SW480 (cell line): ENCODE results near the gene PLXNA3.

Source experiments
- DNase-seq: peaks from one replicate; pipeline ENCODE4 v3.0.0-alpha.2; 2016; ENCODE audit warnings: low spot score

Gene PLXNA3

DNA sequence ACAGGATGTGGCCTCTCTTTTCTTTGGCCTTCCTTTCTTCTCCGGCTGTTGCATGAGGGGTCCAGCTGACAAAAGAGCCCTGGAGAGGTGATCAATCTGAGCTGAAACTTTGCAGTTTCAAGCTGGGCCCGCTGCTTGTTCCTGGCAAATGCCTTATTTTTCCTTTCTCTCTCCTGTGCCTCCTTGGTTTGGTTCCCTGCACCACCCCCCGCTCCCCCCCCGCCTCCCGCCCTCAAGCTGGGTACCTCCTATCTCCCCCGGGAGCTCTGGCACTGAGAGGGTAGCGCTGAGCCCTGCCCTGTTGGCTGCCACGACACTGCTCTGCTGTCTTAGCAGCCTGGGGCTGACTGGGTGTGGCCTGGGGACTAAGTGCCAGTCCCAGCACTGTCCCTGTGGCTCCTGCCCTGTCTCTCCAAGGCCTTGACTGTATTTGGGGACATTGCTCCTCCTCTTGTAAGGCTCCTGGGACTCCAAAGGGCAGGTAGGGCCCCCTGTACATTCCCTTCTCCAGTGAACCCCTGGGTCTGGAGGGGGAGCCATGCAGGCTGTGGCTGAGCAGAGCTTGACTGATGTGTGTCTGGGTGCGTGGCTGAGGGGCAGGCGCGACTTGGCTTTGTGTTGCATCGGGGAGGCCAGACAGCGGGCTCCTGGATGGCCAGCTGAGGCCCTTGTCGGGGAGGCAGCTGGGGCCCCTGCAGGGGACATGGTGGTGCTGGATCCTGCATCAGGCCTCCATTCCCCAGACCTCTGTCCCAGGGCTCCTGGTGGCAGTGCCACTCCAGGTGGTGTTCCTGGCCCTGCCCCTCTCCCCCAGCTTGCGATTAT, 1.1 kb downstream of the PLXNA3 start:
- peak; percentile 60 for DNase-seq

GRCh38 chrX:154459832-154460231, 1.8 kb downstream of the PLXNA3 start:
- DNase-seq = no peak

GRCh38 chrX:154460326-154460725, 2.2 kb downstream of the PLXNA3 start:
- DNase-seq = no peak

- DNase-seq = no peak
These were observed 4.3 kb downstream of the PLXNA3 start for GRCh38 chrX:154462396-154462795.

- no peak for DNase-seq
These were observed 5.6 kb downstream of the PLXNA3 start for GRCh38 chrX:154463611-154464220.

DNA sequence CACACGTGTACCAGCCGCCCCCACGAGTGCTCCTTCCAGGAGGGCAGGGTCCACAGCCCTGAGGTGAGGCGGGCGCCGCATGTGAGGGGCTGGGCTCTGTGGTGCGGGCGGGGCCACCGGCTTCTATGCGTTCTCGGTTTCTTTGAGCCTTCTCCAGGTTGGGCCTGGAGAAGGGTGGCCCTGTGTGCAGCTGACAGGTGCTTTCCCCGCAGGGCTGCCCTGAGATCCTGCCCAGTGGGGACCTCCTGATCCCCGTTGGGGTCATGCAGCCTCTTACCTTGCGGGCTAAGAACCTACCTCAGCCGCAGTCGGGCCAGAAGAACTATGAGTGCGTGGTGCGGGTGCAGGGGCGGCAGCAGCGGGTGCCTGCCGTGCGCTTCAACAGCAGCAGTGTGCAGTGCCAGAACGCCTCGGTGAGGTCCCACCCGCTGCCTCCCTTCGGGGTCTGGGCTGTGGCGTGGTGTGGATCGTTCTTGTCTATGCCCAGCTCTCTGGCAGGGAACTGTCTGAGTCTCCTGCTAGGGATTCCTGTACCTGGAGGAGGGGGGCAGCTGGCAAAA, 6.8 kb downstream of the PLXNA3 start:
- DNase-seq = no peak

GRCh38 chrX:154465601-154466000, 7.5 kb downstream of the PLXNA3 start:
- DNase-seq = no peak

- DNase-seq = no peak
These were observed 8.0 kb downstream of the PLXNA3 start for GRCh38 chrX:154466036-154466435.

GRCh38 chrX:154466907-154467306, 8.8 kb downstream of the PLXNA3 start:
- DNase-seq = no peak

DNA sequence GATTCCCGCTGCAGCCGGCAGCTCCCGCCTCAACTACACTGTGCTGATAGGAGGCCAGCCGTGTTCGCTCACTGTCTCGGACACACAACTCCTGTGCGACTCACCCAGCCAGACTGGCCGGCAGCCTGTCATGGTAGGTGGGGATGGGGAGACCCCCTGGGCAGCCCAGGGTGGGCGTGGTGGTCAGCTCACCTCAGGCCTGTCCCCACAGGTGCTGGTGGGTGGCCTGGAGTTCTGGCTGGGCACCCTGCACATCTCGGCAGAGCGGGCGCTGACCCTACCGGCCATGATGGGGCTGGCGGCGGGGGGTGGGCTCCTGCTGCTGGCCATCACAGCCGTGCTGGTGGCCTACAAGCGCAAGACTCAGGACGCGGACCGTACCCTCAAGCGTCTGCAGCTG, 9.5 kb downstream of the PLXNA3 start:
- DNase-seq = no peak

DNA sequence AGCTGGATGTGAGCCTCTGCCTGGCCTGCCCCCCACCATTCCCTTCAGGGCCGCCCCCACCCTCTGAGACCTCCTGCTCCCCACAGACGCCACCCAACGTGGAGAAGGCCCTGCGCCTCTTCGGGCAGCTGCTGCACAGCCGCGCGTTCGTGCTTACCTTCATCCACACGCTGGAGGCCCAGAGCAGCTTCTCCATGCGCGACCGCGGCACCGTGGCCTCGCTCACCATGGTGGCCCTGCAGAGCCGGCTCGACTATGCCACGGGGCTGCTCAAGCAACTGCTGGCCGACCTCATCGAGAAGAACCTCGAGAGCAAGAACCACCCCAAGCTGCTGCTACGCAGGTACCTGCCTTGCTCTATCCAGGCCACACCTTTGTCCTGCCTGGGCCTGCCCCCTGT, 10.1 kb downstream of the PLXNA3 start:
- no peak for DNase-seq

- no peak for DNase-seq
These were observed 11.0 kb downstream of the PLXNA3 start for GRCh38 chrX:154469114-154469513.

GRCh38 chrX:154469880-154470279, 11.8 kb downstream of the PLXNA3 start:
- DNase-seq = no peak

- DNase-seq = no peak
These were observed 12.4 kb downstream of the PLXNA3 start for GRCh38 chrX:154470434-154470833.

DNA sequence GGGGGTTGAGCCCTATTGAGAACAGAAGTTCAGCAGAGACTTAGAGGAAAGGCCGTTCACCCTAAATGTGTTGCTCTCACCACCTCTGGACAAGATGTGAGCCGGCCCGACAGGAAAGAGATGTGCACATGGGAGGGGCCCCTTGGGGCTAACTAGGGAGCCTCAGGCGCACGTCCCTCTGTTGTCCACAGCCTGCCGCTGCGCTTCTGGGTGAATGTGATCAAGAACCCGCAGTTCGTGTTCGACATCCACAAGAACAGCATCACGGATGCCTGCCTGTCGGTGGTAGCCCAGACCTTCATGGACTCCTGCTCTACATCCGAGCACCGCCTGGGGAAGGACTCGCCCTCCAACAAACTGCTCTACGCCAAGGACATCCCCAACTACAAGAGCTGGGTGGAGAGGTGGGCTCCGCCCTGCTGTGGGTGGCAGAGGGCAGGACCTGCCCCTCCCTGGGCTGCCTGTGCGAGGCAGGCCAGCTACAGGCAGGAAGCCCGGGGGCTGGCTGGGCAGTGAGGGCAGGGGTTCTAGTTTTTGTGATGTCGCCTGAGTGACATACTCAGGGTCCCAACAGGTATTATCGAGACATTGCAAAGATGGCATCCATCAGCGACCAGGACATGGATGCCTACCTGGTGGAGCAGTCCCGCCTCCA, 13.0 kb downstream of the PLXNA3 start:
- no peak for DNase-seq

- no peak for DNase-seq
These were observed 14.0 kb downstream of the PLXNA3 start for GRCh38 chrX:154471839-154472684.

DNA sequence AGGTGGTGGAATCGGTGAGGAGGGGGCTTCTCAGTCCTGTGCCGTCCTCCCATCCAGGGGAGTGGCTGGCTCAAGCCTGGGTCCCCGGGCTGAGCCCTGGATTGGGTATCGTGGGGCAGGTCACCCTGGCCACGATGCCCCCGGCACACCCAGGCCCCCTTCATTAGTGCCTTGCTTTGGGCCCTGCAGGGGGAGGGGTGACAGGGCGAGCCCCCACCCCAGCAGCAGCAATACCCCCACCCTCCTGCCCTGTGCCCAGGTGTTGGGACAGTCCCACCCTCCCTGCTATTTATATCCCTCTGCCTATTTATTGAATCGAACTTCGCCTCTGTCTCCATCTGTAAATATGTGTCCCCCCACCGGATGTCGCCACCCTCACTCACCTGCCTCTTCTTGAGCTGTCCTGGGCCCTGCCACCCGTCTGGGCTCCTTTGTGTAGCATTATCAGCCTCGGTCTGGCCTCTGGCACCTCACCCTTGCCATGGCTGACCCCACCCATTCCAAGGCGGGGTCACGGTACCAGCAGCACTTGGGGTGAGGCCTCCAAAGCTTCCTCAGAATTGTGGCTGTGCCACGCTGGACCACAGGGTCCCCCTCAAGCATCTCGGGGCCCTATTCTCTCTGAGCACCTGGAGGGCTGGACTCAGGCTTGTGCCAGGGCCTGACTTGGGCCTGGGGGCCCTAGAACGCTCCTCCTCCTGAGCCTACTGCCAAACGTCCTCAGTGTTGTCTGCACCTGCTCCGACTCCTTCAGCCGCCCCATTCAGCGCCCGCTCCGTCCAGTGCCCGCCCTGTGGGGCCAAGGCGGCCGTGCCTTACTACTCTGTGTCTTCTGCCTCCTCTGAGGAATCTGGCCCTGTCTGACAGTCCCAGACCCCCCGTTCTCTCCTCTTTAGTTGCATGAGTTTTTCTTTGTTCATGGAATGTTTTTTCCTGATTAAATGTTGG, 14.9 kb downstream of the PLXNA3 start:
- DNase-seq = no peak

DNA sequence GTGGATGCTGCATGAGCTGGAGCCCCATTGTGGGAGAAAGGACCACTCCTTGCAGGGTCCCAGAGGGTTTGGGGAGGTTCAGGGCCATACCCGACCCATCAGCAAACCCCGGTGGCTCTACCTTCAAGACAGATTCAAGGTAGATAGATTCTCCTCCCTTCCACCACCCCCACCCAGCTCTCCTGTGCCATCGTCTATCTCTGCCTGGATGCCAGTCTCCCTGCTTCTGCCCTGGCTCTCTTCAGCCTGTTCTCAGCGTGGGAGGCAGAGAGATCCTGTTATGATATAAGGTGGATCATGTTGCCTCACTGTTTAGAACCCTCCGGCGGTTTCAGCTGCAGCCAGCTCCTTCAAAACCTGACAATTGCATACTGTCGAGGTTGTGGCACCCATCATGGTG, 15.6 kb downstream of the PLXNA3 start:
- no peak for DNase-seq

GRCh38 chrX:154476821-154477220, 18.7 kb downstream of the PLXNA3 start:
- DNase-seq = no peak

DNA sequence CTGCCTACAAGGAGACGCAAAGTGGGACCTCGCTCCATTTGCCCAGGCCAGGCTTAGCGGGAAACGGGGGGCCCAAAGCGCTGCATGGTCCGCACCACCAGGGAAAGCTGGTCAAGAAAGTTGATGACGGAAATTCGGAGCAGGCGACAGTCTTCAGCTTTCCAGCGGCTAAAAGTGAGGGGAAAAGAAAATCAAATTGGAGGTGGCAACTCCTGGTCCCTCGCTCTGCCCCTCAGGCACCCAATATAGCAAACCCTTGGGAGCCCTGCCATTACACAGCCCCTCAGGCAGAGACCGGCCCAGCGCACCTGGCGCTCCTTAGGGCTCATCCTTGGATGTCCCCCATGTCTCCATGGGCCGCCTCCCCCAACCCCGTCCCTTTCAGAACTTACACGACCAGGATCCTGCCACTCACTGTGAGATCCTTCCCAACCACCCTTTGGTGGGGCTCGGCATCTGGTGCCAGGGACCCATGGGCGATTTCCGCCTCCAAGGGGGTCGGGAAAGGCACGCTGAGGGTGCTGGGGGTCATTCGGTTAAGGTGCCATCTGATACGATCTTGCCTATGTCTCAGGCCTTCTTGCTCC, 19.9 kb downstream of the PLXNA3 start:
- DNase-seq = no peak
